Heart left ventricle (tissue), 16 donors: Measurements from ENCODE around the gene TRUB1. TPM values are rescaled to one million over a fixed set of nuclear protein-coding genes. Genes with fewer than 3 reads are reported as not detected.

Experiments used
- ATAC-seq, 4 donors: fragments of 200-7000 bp; cut with Tn5 transposase; one replicate each; pipeline ENCODE4 v1.9.1; 2020 to 2022; ENCODE audit warnings: moderate library complexity in 4 of 4, mild to moderate bottlenecking in 3 of 4, moderate number of reproducible peaks in 1 of 4
- DNase-seq, 5 donors: peaks; one replicate each; pipeline ENCODE4 v3.0.0-alpha.2; 2020
- H3K27ac ChIP-seq, 12 donors: fragments of 200-600 bp; sonication (generic) in 4 of 12; one replicate each; pipeline versions ENCODE4 v1.5.0 to v1.8.0; 2016 to 2022; ENCODE audit warnings: mild to moderate bottlenecking in 2 of 12
- H3K27me3 ChIP-seq, 9 donors: fragments of 200-600 bp; sonication (generic) in 2 of 9; one replicate each; pipeline versions ENCODE4 v1.5.1 to v1.8.0; 2016 to 2022; ENCODE audit warnings: mild to moderate bottlenecking in 3 of 9
- H3K36me3 ChIP-seq, 9 donors: fragments of 200-600 bp; sonication (generic) in 2 of 9; one replicate each; pipeline versions ENCODE4 v1.5.0 to v1.8.0; 2018 to 2022; ENCODE audit warnings: mild to moderate bottlenecking in 2 of 9
- H3K4me1 ChIP-seq, 12 donors: fragments of 200-600 bp; sonication (generic) in 4 of 12; one replicate each; pipeline versions ENCODE4 v1.5.0 to v1.8.0; 2016 to 2022; ENCODE audit warnings: mild to moderate bottlenecking in 3 of 12
- H3K4me3 ChIP-seq, 12 donors: fragments of 200-600 bp; sonication (generic) in 4 of 12; one replicate each; pipeline versions ENCODE4 v1.5.0 to v1.8.0; 2017 to 2022; ENCODE audit warnings: mild to moderate bottlenecking in 9 of 12, moderate library complexity in 4 of 12
- H3K9me3 ChIP-seq, 12 donors: fragments of 200-600 bp; sonication (generic) in 4 of 12; one replicate each; pipeline versions ENCODE4 v1.5.0 to v1.8.0; 2016 to 2022; ENCODE audit warnings: mild to moderate bottlenecking in 1 of 12
- CTCF ChIP-seq, 12 donors: fragments of 200-600 bp; sonication (generic) in 4 of 12; IDR thresholded peaks; one replicate each; pipeline versions ENCODE4 v1.5.0 to v1.8.0; 2018 to 2022; ENCODE audit warnings: antibody characterized with exemption in 12 of 12, mild to moderate bottlenecking in 5 of 12
- POLR2A ChIP-seq, 2 donors: fragments of 450-650 bp; IDR thresholded peaks; one replicate each; pipeline ENCODE4 v1.6.1; 2017; ENCODE audit warnings: antibody characterized with exemption in 2 of 2, mild to moderate bottlenecking in 2 of 2, moderate library complexity in 2 of 2
- WGBS, 4 donors: extraction: QIAGEN DNeasy Blood & Tissue Kit in 2 of 4; methylation state at CpG; one replicate each; pipeline versions ENCODE4 v1.1.5 to v1.1.7; 2013 to 2018; 5-methylcytosine and 5-hydroxymethylcytosine counted together
- intact Hi-C, 10 donors: fragments of 100-400 bp; cut with DNase I; formaldehyde crosslinking; loops; one replicate each; pipeline versions ENCODE4 v1.11.1 to v1.14.2; 2022
- polyA plus RNA-seq, 2 donors: library from polyadenylated mRNA; stranded (reverse); fragments of 200-250 nt; gene quantifications; one replicate each; pipeline ENCODE4 v1.2.3, GENCODE V29; 2013
- total RNA-seq, 9 donors: library from RNA; depleted of rRNA in 2 of 9; stranded (reverse); fragments of >200 nt in 2 of 9; fragmentation: NEBNext Ultra II Directional in 3 of 9; extraction: Animal tissue kit (Norgen Biotek cat#: 25700) in 3 of 9; gene quantifications; one replicate each; pipeline versions ENCODE4 v1.1.0 to v1.2.4, GENCODE V29; 2016 to 2023
- donor health status: ischemic (EF 13 %, LVEDD 7.1; RV severe dilation, severe dysfunction).
- donor health status: healthy with polysubstance abuse.
- donor health status: DM: no; HTN: yes; CAD: no.
- donor health status: DM: no; HTN: no; CAD: no.
- donor health status: ischemic (EF 25% LVEDD 6.9; RV normal size, moderate dysfunction).
- donor health status: ischemic (EF 25% LVEDD 5.7; RV mildly dilated, moderate dysfunction).
- donor health status: healthy.
- donor health status: DM: yes; HTN: yes; CAD: no.
- donor health status: ischemic (EF 35%, LVEDD 5.7; RV mildly dilated, moderate dysfunction).
- donor health status: nonischemic (EF 11% LVEDD 7.7; RV severe dilation, severe dysfunction).
- donor health status: DM: yes; HTN: yes; CAD: no.
- donor health status: PGD.
- donor health status: ischemic (EF 29% LVEDD 5.4; RV normal size, mild dysfunction).
- donor health status: nonischemic (EF 23%, LVEDD 6.1; RV moderate dilation, normal function).

TRUB1 gene
- total and polyA plus RNA-seq, 11 donors: 4.9 to 31.7 (median 16.1) TPM

GRCh38 chr10:114975091-114975490 is 37.1 kb downstream of the TRUB1 start:
- no peak for ATAC-seq
- H3K4me3 ChIP-seq: no peak overlapping the region
- peaks cover 0 to 9% (median 0%) of the 10 kb centered on the region in 12 donors for H3K4me1 ChIP-seq
- intact Hi-C loops: no loop called here
- H3K9me3 ChIP-seq: no peaks in the 10 kb centered on the region
- no peaks in the 10 kb centered on the region for H3K27me3 ChIP-seq
- peaks cover 0 to 44% (median 5%) of the 10 kb centered on the region in 9 donors for H3K36me3 ChIP-seq
- 75 to 86% (median 78%) methylated on average over 3 of the region's 3 CpGs for WGBS, 4 donors
- no peak for DNase-seq
- TF ChIP-seq CTCF (IDR thresholded peaks at IDR 0.05) (no peak), POLR2A (IDR thresholded peaks at IDR 0.05) (no peak)
- peak overlapping the region in 6 of 12 donors; percentile 16 to 72 (median 38) for H3K27ac ChIP-seq

GRCh38 chr10:114982989-114983388 is 45.0 kb downstream of the TRUB1 start:
- no peak for ATAC-seq
- Histone ChIP-seq H3K4me1 (no peaks in the 10 kb centered on the region), H3K27ac (no peak overlapping the region), H3K9me3 (peaks cover 0 to 54% (median 28%) of the 10 kb centered on the region in 12 donors), H3K36me3 (peaks cover 0 to 26% (median 3%) of the 10 kb centered on the region in 9 donors), H3K27me3 (no peaks in the 10 kb centered on the region), H3K4me3 (no peak overlapping the region)
- TF ChIP-seq POLR2A (IDR thresholded peaks at IDR 0.05) (no peak), CTCF (IDR thresholded peaks at IDR 0.05) (no peak)
- intact Hi-C loops: no loop called here
- no peak for DNase-seq

- intact Hi-C loops: no loop called here
- TF ChIP-seq POLR2A (IDR thresholded peaks at IDR 0.05) (no peak), CTCF (IDR thresholded peaks at IDR 0.05) (no peak)
- Histone ChIP-seq H3K9me3 (peaks cover 0 to 38% (median 23%) of the 10 kb centered on the region in 12 donors), H3K27me3 (no peaks in the 10 kb centered on the region), H3K27ac (no peak overlapping the region), H3K36me3 (peaks cover 0 to 18% (median 3%) of the 10 kb centered on the region in 9 donors), H3K4me3 (no peak overlapping the region), H3K4me1 (peaks cover 0 to 3% (median 0%) of the 10 kb centered on the region in 12 donors)
- ATAC-seq: no peak
- 71 to 91% (median 85%) methylated on average over 1 of the region's 1 CpG for WGBS, 4 donors
- DNase-seq: no peak
Measured at GRCh38 chr10:114987995-114988394, 50.0 kb downstream of the TRUB1 start.

GRCh38 chr10:114990586-114990985 is 52.6 kb downstream of the TRUB1 start:
- H3K4me1 ChIP-seq: peaks cover 0 to 3% (median 0%) of the 10 kb centered on the region in 12 donors
- no peaks in the 10 kb centered on the region for H3K36me3 ChIP-seq
- H3K4me3 ChIP-seq: no peak overlapping the region
- ATAC-seq: no peak
- TF ChIP-seq POLR2A (IDR thresholded peaks at IDR 0.05) (no peak), CTCF (IDR thresholded peaks at IDR 0.05) (no peak)
- peaks cover 0 to 15% (median 0%) of the 10 kb centered on the region in 12 donors for H3K9me3 ChIP-seq
- intact Hi-C loops: no loop called here
- no peak overlapping the region for H3K27ac ChIP-seq
- DNase-seq: no peak
- H3K27me3 ChIP-seq: no peaks in the 10 kb centered on the region
- WGBS, 4 donors: 81 to 88% (median 85%) methylated on average over 3 of the region's 3 CpGs
